Transverse colon (tissue), 4 donors: ENCODE results near the gene AARS1. TPM values are rescaled to one million over a fixed set of nuclear protein-coding genes. Genes with fewer than 3 reads are reported as not detected.
A peak's percentile ranks its signal among the peaks of the same experiment; 100 is the strongest.

Experiments
- DNase-seq: peaks from one replicate; pipeline ENCODE4 v3.0.0-alpha.2; 2019
- H3K27ac ChIP-seq, 4 donors: fragments of 200-600 bp; sonication (generic); 2 replicates each; pipeline ENCODE4 v1.5.1; 2016 to 2018; ENCODE audit warnings: inconsistent platforms in 4 of 4
- H3K27me3 ChIP-seq: fragments of 200-600 bp; sonication (generic); 2 replicates; pipeline ENCODE4 v1.5.1; 2017; ENCODE audit warnings: inconsistent platforms
- H3K36me3 ChIP-seq, 4 donors: fragments of 200-600 bp; sonication (generic); 2 replicates each; pipeline ENCODE4 v1.5.1; 2017 to 2019; ENCODE audit warnings: inconsistent platforms in 4 of 4
- H3K4me1 ChIP-seq, 4 donors: fragments of 200-600 bp; sonication (generic); 2 replicates each; pipeline ENCODE4 v1.5.1; 2017 to 2020; ENCODE audit warnings: inconsistent platforms in 4 of 4
- H3K4me3 ChIP-seq, 4 donors: fragments of 200-600 bp; sonication (generic); 1 replicate in 1 of 4; 2 replicates in 3 of 4; pipeline versions ENCODE4 v1.5.1 to v1.6.1; 2017 to 2019; ENCODE audit warnings: inconsistent platforms in 4 of 4
- H3K9me3 ChIP-seq, 2 donors: fragments of 200-600 bp; sonication (generic); 2 replicates each; pipeline ENCODE4 v1.5.1; 2017 to 2019; ENCODE audit warnings: inconsistent platforms in 2 of 2
- CTCF ChIP-seq, 5 experiments: fragments of 200-600 bp in 3 of 5; fragments of 450-650 bp in 2 of 5; sonication (generic) in 3 of 5; IDR thresholded peaks; 1 replicate in 2 of 5; 2 replicates in 3 of 5; pipeline ENCODE4 v1.5.1; 2016 to 2017; ENCODE audit warnings: antibody characterized with exemption in 5 of 5, inconsistent platforms in 3 of 5, mild to moderate bottlenecking in 2 of 5, moderate library complexity in 1 of 5
- EP300 ChIP-seq: sonication (generic); formaldehyde crosslinking; IDR thresholded peaks from one replicate; pipeline ENCODE4 v1.6.1; 2017; ENCODE audit warnings: antibody characterized with exemption, low read depth
- POLR2A ChIP-seq: fragments of 450-650 bp; IDR thresholded peaks from one replicate; pipeline ENCODE4 v1.6.1; 2016; ENCODE audit warnings: antibody characterized with exemption, mild to moderate bottlenecking, moderate library complexity
- POLR2AphosphoS5 ChIP-seq, 3 donors: sonication (generic); formaldehyde crosslinking; IDR thresholded peaks; one replicate each; pipeline ENCODE4 v1.6.1; 2016; ENCODE audit warnings: antibody characterized with exemption in 3 of 3
- WGBS, 2 donors: methylation state at CpG; one replicate each; pipeline ENCODE4 v1.1.5; 2018; ENCODE audit warnings: low coverage in 1 of 2; 5-methylcytosine and 5-hydroxymethylcytosine counted together
- in situ Hi-C, 4 donors: fragments of 200-750 bp; cut with MboI; loops; one replicate each; pipeline versions ENCODE4 v1.15.0 to v1.15.1; 2017; ENCODE audit warnings: low sequenced_read_pairs in 3 of 4, low pct_ligation_motif_present in 1 of 4, low pct_unique_long_range_greater_than_20kb in 1 of 4
- intact Hi-C: fragments of 100-400 bp; cut with DNase I; formaldehyde crosslinking; loops from one replicate; pipeline ENCODE4 v1.15.1; 2023; ENCODE audit warnings: low total_unique reads
- total RNA-seq, 4 donors: library from RNA; depleted of rRNA; stranded (reverse); fragments of >200 nt; gene quantifications; one replicate each; pipeline ENCODE4 v1.1.0, GENCODE V29; 2016

The AARS1 gene
- total RNA-seq, 4 donors from 2014 or later: 38.5 to 77.5 (median 54.6) TPM

GRCh38 chr16:70304892-70305448 is 15.7 kb upstream of the AARS1 start:
- TF ChIP-seq POLR2AphosphoS5 (IDR thresholded peaks at IDR 0.05) (no peak), EP300 (no peak), CTCF (IDR thresholded peaks at IDR 0.05) (no peak), POLR2A (no peak)
- intact Hi-C loops (no loop called here), in situ Hi-C loops (no loop called here)
- H3K27me3 ChIP-seq: no peaks in the 10 kb centered on the region
- no peak overlapping the region for H3K4me3 ChIP-seq
- H3K27ac ChIP-seq: no peak overlapping the region
- peaks cover 0 to 7% (median 3%) of the 10 kb centered on the region in 4 donors for H3K36me3 ChIP-seq
- peaks cover 0 to 7% of the 10 kb centered on the region in 2 donors for H3K9me3 ChIP-seq
- peaks cover 0 to 16% (median 3%) of the 10 kb centered on the region in 4 donors for H3K4me1 ChIP-seq
- WGBS, 2 donors: 59 to 69% methylated on average over 3 of the region's 3 CpGs
- DNase-seq: no peak

GRCh38 chr16:70302745-70303144 is 13.4 kb upstream of the AARS1 start:
- no peak overlapping the region for H3K27ac ChIP-seq
- peaks cover 5 to 26% (median 12%) of the 10 kb centered on the region in 4 donors for H3K4me1 ChIP-seq
- peaks cover 0 to 7% of the 10 kb centered on the region in 2 donors for H3K9me3 ChIP-seq
- no peaks in the 10 kb centered on the region for H3K27me3 ChIP-seq
- no peak overlapping the region for H3K4me3 ChIP-seq
- DNase-seq: no peak
- in situ Hi-C loops: no loop called here
- intact Hi-C loops: no loop called here
- peaks cover 0 to 7% (median 3%) of the 10 kb centered on the region in 4 donors for H3K36me3 ChIP-seq
- no peak for TF ChIP-seq POLR2A
- TF ChIP-seq POLR2AphosphoS5 (IDR thresholded peaks at IDR 0.05): no peak
- TF ChIP-seq CTCF (IDR thresholded peaks at IDR 0.05): no peak
- no peak for TF ChIP-seq EP300
- 59 to 63% methylated on average over 1 of the region's 1 CpG for WGBS, 2 donors

GRCh38 chr16:70301121-70301520 is 11.8 kb upstream of the AARS1 start:
- no peak for DNase-seq
- peaks cover 0 to 7% (median 3%) of the 10 kb centered on the region in 4 donors for H3K36me3 ChIP-seq
- in situ Hi-C loops (no loop called here), intact Hi-C loops (no loop called here)
- H3K27me3 ChIP-seq: no peaks in the 10 kb centered on the region
- H3K4me3 ChIP-seq: no peak overlapping the region
- WGBS, 2 donors: 100% methylated on average over 1 of the region's 1 CpG
- peaks cover 0 to 7% of the 10 kb centered on the region in 2 donors for H3K9me3 ChIP-seq
- peaks cover 5 to 26% (median 12%) of the 10 kb centered on the region in 4 donors for H3K4me1 ChIP-seq
- no peak overlapping the region for H3K27ac ChIP-seq
- TF ChIP-seq POLR2A (no peak), EP300 (no peak), CTCF (IDR thresholded peaks at IDR 0.05) (no peak), POLR2AphosphoS5 (IDR thresholded peaks at IDR 0.05) (no peak)

- peak within 1 kb of the TSS; percentile 90 to 99 (median 95) for H3K27ac ChIP-seq
- peak within 1 kb of the TSS; percentile 67 to 99 (median 76) for H3K4me3 ChIP-seq
- H3K9me3 ChIP-seq: peaks cover 0 to 7% of the 10 kb centered on the region in 2 donors
- whole genome bisulfite sequencing, 2 donors: 1 to 6% methylated on average over 3 to 31 of the region's 37 CpGs
- intact Hi-C loops (no loop called here), in situ Hi-C loops (no loop called here)
- no peaks in the 10 kb centered on the region for H3K27me3 ChIP-seq
- peak; percentile 42 to 88 (median 84) for TF ChIP-seq POLR2AphosphoS5 (IDR thresholded peaks at IDR 0.05)
- peak; percentile 77 for TF ChIP-seq POLR2A
- no peak for TF ChIP-seq EP300
- peak in 3 of 5 experiments; percentile 6 to 25 (median 23) for TF ChIP-seq CTCF (IDR thresholded peaks at IDR 0.05)
- peak; percentile 87 for DNase-seq
- H3K4me1 ChIP-seq: peaks cover 5 to 18% (median 12%) of the 10 kb centered on the region in 4 donors
- H3K36me3 ChIP-seq: peaks cover 0 to 7% (median 3%) of the 10 kb centered on the region in 4 donors
Observed at GRCh38 chr16:70298988-70299938, 10.0 kb upstream of the AARS1 start, which contains the start of gene DDX19B. DDX19B (plus strand) TSS chr16:70299186; CDS start chr16:70299298, 112 bp downstream.
